Amniotic epithelial cell (primary cell): Measurements from ENCODE around the gene SCAP.
A peak's percentile ranks its signal among the peaks of the same experiment; 100 is the strongest.
"Not testable (repeated sequence)": the region's sequence is repeated elsewhere in the genome, so short reads cannot be mapped to it uniquely, and the experiment has no call there.

Experiments used
- DNase-seq: peaks from one replicate; pipeline ENCODE4 v3.0.0-alpha.2; 2010; ENCODE audit warnings: low read depth

SCAP gene

GRCh38 chr3:47480267-47480666 lies 4.5 kb upstream of the SCAP start:
- DNase-seq: not testable (repeated sequence)

- DNase-seq: no peak
These were observed 4.1 kb upstream of the SCAP start for GRCh38 chr3:47479826-47480160.

- no peak for DNase-seq
These were observed 2.3 kb upstream of the SCAP start for GRCh38 chr3:47478022-47478421.

DNA sequence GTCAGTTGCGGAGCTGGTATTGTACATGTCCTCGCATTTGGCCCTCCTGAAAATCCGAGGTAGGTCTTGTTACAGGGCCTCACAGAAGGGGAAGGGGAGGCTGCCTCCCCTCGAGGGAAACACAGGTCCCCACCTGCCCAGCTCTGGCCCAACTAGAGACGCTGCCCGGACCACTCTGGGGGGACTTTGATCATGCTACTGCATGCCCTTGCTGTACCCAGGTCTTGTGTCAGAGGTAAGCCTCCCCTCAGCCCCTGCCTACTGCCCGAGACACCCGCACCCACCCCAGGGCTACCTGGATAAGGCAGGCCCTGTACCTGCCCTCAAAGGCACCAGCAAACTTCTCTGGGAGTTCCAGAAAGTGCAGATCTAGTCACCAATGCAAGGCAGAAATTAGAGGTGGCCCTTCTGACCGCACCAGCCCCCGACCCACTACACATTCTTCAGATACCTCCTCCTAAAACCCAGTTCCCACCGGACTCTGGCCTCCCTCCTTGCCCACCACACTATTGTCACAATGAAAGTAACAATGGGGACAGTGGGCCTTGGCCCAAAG lies 981 bp upstream of the SCAP start:
- no peak for DNase-seq

DNA sequence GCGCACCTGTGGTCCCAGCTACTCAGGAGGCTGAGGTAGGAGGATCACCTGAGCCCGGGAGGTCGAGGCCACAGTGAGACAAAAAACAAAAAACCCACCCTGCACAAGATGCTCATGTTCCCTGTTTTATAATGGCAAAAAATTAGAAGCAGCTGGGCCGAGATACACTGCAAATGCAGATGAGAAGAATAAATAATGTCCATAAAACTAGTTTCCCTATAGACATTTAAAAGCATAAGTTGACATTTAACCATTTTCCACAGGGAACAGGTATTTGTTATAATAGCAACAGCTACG lies 537 bp upstream of the SCAP start:
- no peak for DNase-seq

GRCh38 chr3:47475029-47475569 lies 642 bp downstream of the SCAP start:
- DNase-seq: peak; percentile 38

DNA sequence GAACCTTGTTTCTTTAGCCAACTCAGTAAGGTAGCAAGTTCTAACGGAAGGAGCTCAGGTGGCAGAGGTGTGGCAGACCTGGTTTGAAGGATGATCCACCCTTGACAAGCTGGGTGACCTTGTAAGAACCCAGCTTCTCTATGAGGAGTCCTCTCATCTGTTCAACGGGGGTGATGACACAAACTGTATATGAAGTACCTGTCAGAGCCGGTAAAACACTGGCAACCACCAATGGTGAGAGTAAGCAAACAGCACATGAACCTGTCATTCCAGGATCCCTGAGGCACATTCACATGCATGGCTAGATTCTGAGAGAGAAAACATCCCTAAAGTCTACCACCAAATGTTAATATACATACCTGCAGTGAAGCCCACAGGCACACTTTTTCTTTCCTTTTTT lies 2.4 kb downstream of the SCAP start:
- no peak for DNase-seq

GRCh38 chr3:47469616-47470015 lies 6.1 kb downstream of the SCAP start:
- DNase-seq: no peak

- DNase-seq: not testable (repeated sequence)
These were observed 7.4 kb downstream of the SCAP start for GRCh38 chr3:47468315-47468714.

- no peak for DNase-seq
These were observed 11.2 kb downstream of the SCAP start for GRCh38 chr3:47464588-47464987.

- not testable (repeated sequence) for DNase-seq
These were observed 16.1 kb downstream of the SCAP start for GRCh38 chr3:47459534-47460085.

- DNase-seq: no peak
These were observed 18.8 kb downstream of the SCAP start for GRCh38 chr3:47456984-47457383.

DNA sequence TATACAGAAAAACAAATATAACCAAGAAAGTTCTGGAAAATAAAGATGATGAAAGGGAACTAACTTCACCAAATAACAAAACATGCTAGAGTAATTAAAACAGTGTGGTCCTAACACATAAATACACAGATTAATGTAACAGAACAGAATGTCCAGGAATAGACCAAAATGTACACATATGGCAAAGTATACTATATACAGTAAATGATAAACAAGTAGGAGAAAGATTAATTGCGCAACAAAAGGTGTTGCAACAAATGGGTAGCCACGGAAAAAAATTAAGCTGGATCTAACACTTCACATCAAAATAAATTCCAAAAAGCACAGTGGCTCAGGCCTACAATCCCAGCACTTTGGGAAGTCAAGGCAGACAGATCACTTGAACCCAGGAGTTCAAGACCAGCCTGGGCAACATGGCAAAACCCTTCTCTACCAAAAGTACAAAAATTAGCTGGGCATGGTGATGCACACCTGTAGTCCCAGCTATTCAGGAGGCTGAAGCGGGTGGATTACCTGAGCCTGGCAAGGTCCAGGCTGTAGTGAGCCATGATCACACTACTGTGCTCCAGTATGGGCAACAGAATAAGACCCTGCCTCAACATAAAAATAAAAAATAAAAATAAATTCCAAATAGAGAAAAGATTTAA lies 19.8 kb downstream of the SCAP start:
- DNase-seq: peak; percentile 69

GRCh38 chr3:47452453-47453215 lies 23.1 kb downstream of the SCAP start:
- DNase-seq: no peak

DNA sequence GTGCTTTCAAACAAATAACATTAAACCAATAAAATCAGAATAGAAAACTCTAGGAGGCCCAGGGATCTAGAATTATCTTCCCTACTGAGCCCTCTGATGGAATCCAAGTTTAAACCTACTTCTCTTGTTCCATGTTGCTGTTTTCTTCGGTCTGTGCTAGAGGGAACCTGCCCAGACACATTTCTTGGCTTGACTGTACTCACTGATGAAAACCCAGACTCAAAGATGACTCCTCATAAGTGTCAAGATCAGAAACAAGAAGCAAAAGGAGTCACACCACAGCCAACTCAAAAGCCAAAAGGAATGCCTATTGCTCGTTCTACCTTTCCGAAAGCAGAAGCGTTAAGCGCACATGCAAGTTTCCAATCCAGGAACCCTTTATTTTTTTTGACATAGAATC lies 31.6 kb downstream of the SCAP start:
- peak; percentile 32 for DNase-seq

DNA sequence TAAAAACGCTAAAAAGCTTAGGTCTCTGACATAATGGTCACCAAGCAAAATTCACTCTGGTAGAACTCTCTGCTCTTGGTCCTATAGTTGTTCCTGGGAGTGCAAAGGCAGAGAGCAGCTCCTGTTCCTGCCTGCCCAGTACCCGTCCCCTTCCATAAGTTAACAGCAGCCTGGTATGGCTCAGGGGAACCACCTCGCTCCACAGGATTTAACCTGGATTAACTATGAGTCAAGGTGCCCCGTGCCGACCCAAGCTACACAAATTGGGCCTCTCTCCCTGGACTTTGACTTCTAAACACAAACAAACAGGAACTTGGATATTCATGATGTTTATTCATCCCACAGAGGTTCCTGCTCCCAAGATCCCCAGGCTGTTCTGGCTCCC lies 32.1 kb downstream of the SCAP start:
- DNase-seq: peak; percentile 72

DNA sequence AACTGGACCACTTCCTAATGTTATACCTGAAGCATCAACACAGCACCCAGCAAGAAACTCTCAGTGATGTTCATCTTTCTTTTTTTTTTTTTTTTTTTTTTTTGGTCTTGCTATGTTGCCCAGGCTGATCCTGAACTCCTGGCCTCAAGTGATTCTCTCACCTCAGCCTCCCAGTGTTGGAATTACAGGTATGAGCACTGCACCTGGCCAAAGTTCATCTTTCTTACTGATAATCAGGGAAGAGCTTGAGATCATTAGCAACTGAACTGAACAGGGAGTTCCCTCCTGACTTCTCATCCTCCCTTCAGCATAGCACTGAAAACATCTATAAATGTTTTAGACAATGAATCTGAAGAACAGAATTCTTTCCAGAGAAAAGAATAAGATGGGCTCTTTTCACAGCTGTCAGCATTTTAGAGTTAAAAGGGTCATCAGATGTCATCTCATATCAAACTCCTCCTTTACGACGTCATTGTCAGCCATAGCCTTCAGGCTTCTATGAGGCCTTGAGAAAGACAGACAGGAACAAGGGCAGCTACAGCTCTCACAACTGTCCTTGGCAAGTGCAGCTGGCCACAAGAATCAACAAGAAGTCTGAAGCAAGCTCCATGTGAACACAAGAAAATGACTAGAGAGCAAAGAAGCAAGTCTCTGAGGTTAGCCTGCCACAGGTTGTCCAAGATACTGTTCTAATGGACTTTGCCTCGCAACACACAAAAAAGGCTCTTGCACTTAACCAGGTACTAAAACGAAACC lies 33.8 kb downstream of the SCAP start:
- DNase-seq: peak; percentile 41

- DNase-seq: peak; percentile 30
These were observed 35.6 kb downstream of the SCAP start for GRCh38 chr3:47440131-47440530.

DNA sequence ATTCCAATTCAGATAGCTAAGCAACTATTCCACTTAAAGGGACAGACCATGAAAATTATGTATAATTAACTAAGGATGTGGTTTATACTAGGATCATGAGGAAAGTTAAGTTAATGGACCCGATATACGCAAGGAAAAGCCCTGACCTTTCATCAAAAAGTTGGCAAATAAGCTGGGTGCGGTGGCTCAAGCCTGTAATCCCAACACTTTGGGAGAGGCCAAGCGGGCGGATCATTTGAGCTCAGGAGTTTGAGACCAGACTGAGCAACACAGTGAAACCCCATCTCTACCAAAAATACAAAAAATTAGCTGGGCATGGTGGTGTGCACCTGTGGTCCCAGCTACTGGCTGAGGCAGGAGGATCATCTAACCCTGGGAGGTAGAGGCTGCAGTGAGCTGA lies 39.6 kb downstream of the SCAP start:
- DNase-seq: no peak

- no peak for DNase-seq
These were observed 40.9 kb downstream of the SCAP start for GRCh38 chr3:47434849-47435248.

DNA sequence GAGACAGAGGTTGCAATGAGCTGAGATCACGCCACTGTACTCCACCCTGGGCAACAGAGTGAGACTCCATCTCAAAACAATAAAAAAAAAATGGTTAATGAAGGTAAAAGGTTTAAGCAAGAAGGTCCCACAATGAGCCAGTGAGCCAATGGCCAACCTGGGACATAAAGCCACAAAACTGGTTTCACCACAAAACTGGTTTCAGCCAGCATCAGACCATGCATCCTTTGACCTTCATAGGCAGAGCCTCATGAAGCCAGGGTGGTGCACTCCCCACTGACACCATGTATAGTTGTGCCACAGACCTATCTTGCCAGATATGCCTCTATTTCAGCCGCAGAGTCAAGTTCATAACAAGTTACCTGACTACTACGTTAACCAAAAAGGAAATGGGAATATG lies 41.9 kb downstream of the SCAP start:
- DNase-seq: no peak

DNA sequence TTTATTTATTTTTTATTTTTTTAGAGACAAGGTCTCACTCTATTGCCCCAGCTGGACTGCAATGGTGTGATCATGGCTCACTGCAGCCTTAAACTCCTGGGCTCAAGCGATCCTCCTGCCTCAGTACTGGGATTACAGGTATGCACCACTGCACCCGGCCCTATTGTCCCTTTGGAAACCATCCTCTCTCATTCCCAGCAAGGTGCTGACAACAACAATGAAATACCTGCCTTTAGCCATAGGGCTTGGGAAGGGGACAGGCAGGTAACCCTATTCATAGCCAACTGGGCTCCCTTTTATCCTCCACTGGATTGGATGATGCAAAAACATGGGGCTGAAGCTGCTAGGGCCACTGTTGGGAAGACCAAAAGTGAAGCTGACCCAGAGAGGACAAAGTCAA lies 43.1 kb downstream of the SCAP start:
- no peak for DNase-seq

DNA sequence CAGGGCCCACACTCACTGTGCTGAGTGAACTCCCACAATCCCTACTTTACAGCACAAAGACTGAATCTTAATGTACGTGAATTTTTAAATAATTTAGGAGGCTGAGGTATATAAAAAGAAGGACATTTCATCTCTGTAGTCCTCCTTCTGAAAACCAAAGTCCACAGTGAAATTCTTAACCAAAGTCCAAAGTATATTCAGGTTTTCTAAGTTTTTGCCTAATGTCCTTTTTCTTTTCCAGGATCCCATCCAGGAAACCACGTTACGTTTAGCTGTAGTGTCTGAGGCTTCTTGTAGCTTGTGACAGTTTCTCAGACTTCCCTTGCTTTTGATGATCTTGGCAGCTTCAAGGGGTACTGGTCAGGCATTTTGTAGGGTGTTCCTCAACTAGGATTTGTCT lies 44.5 kb downstream of the SCAP start:
- DNase-seq: no peak
